ENCODE results near the gene TATDN3. TPM values are rescaled to one million over a fixed set of nuclear protein-coding genes. Genes with fewer than 3 reads are reported as not detected.

The TATDN3 gene
- total RNA-seq, 1 experiment from 2014 or later, result 12.4 TPM

DNA sequence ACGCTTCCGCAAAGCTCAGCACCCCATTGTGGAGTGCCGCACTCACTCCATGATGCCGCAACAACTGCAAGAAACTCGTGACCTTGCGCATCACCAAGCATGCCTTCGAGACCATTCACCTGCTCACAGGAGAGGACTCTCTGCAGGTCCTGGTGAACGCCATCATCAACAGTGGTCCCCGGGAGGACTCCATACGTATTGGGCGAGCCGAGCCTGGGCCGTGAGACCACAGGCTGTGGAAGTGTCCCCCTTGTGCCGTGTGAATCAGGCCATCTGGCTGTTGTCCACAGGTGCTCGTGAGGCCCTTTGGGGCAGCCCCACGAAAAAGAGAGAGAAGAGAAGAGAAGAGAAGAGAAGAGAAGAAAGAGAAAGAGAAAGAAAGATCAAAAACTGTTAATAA, 32.5 kb downstream of the TATDN3 start:
- peaks cover 24% of the 10 kb centered on the region for H3K9me3 Mint-ChIP-seq (ENCODE audit: unreplicated experiment)
- no peak for DNase-seq
- no peaks in the 10 kb centered on the region for H3K27me3 Mint-ChIP-seq (ENCODE audit: insufficient read depth, unreplicated experiment)
- peaks cover 21% of the 10 kb centered on the region for H3K4me1 Mint-ChIP-seq (ENCODE audit: low read depth, unreplicated experiment)
- POLR2A ChIA-PET, result no interaction called here
- intact Hi-C loops (cut with micrococcal nuclease; ENCODE audit: unreplicated experiment), result no loop called here
- H3K36me3 Mint-ChIP-seq (ENCODE audit: insufficient read depth, unreplicated experiment), result peaks cover 12% of the 10 kb centered on the region
- CTCF ChIA-PET, result no interaction called here
- Histone ChIP-seq H3K4me1 (peaks cover 30% of the 10 kb centered on the region), H3K9me3 (peaks cover 26% of the 10 kb centered on the region), H3K4me3 (ENCODE audit: low read depth, low read length) (no peak overlapping the region), H3K36me3 (ENCODE audit: control insufficient read depth, insufficient read depth, low read length) (no peaks in the 10 kb centered on the region), H3K27me3 (replicated peaks; ENCODE audit: control insufficient read depth, insufficient read depth, low read length) (no peaks in the 10 kb centered on the region)
- TF ChIP-seq, protein P1, sequence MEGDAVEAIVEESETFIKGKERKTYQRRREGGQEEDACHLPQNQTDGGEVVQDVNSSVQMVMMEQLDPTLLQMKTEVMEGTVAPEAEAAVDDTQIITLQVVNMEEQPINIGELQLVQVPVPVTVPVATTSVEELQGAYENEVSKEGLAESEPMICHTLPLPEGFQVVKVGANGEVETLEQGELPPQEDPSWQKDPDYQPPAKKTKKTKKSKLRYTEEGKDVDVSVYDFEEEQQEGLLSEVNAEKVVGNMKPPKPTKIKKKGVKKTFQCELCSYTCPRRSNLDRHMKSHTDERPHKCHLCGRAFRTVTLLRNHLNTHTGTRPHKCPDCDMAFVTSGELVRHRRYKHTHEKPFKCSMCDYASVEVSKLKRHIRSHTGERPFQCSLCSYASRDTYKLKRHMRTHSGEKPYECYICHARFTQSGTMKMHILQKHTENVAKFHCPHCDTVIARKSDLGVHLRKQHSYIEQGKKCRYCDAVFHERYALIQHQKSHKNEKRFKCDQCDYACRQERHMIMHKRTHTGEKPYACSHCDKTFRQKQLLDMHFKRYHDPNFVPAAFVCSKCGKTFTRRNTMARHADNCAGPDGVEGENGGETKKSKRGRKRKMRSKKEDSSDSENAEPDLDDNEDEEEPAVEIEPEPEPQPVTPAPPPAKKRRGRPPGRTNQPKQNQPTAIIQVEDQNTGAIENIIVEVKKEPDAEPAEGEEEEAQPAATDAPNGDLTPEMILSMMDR (IDR thresholded peaks at IDR 0.05; ENCODE audit: insufficient read depth in 1 of 2, low read depth in 1 of 2, low read length in 1 of 2, severe bottlenecking in 1 of 2, unreplicated experiment in 1 of 2), result no peak
- no peak overlapping the region for H3K4me3 Mint-ChIP-seq (ENCODE audit: unreplicated experiment)
- H3K27ac Mint-ChIP-seq (ENCODE audit: unreplicated experiment), result no peak overlapping the region
- BruUV-seq (replicated peaks), result no TSS peak

DNA sequence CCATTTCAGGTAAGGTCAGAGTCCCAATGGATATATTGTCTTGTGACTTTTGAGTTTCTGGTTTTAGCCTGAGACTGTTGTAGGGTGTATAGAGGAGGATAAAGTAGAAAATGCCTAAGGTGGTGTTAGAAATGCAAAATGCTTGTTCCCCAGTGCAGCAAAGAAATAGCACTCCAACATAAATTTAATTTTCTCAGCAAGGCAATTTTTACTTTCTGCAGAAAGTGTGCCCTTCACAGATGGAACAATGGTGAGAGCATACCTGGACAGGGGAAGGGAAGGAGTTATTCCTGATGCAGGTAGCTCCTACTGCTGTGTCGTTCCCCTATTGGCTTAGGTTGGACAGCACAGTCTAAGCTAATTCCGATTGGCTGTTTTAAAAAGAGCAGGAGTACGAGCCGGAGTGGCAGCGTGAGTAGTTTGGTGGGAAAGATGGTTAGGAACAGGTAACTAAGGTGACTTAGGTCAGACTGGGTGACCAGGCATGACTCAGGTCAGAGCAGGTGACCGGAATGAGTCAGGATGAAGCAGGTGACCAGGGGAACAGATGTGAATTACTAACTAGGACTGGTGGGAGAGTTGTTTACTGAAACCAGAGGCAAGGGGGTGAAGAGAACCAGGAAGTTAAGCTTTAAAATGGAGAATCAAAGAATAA, 34.2 kb downstream of the TATDN3 start:
- H3K27me3 ChIP-seq (replicated peaks; ENCODE audit: control insufficient read depth, insufficient read depth, low read length), result no peaks in the 10 kb centered on the region
- Mint-ChIP-seq H3K4me1 (ENCODE audit: low read depth, unreplicated experiment) (peaks cover 14% of the 10 kb centered on the region), H3K27me3 (ENCODE audit: insufficient read depth, unreplicated experiment) (no peaks in the 10 kb centered on the region), H3K27ac (ENCODE audit: unreplicated experiment) (peak overlapping the region; percentile 29), H3K4me3 (ENCODE audit: unreplicated experiment) (no peak overlapping the region), H3K9me3 (ENCODE audit: unreplicated experiment) (peaks cover 24% of the 10 kb centered on the region), H3K36me3 (ENCODE audit: insufficient read depth, unreplicated experiment) (peaks cover 12% of the 10 kb centered on the region)
- no peak overlapping the region for H3K4me3 ChIP-seq (ENCODE audit: low read depth, low read length)
- ChIA-PET CTCF (no interaction called here), POLR2A (no interaction called here)
- peaks cover 25% of the 10 kb centered on the region for H3K4me1 ChIP-seq
- intact Hi-C loops (cut with micrococcal nuclease; ENCODE audit: unreplicated experiment), result no loop called here
- TF ChIP-seq, protein P1 (IDR thresholded peaks at IDR 0.05; ENCODE audit: insufficient read depth in 1 of 2, low read depth in 1 of 2, low read length in 1 of 2, severe bottlenecking in 1 of 2, unreplicated experiment in 1 of 2), result no peak
- no peaks in the 10 kb centered on the region for H3K36me3 ChIP-seq (ENCODE audit: control insufficient read depth, insufficient read depth, low read length)
- no peak for DNase-seq
- BruUV-seq (replicated peaks), result no TSS peak
- peaks cover 26% of the 10 kb centered on the region for H3K9me3 ChIP-seq

DNA sequence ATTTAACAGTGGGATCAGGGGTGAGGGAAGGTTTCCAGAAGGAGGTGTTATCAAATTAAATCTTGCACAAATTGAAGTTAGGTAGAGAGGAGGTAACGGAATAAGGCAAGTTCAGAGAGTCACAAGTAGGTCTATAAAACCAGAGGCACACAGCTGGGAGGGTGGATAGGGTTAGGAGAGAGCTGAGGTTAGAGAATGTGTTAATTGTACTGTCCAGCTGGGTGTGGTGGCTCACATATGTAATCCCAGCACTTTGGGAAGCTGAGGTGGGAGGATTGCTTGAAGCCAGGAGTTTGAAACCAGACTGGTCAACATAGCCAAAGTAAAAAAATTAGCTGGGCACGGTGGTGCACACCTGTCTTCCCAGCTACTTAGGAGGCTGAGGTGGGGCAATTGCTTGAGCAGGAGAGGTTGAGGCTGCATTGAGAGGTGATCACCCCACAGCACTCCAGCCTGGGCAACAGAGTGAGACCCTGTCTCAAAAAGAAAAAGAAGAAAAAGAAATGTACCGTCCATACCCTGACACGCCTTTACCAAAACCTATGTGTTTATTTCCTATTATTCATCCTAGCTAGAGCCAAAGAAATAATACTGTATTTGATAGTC, 35.6 kb downstream of the TATDN3 start:
- intact Hi-C loops (cut with micrococcal nuclease; ENCODE audit: unreplicated experiment), result no loop called here
- Histone ChIP-seq H3K36me3 (ENCODE audit: control insufficient read depth, insufficient read depth, low read length) (no peaks in the 10 kb centered on the region), H3K4me3 (ENCODE audit: low read depth, low read length) (no peak overlapping the region), H3K4me1 (peaks cover 25% of the 10 kb centered on the region), H3K27me3 (replicated peaks; ENCODE audit: control insufficient read depth, insufficient read depth, low read length) (no peaks in the 10 kb centered on the region), H3K9me3 (peaks cover 26% of the 10 kb centered on the region)
- H3K4me3 Mint-ChIP-seq (ENCODE audit: unreplicated experiment), result peak overlapping the region; percentile 58
- peaks cover 24% of the 10 kb centered on the region for H3K9me3 Mint-ChIP-seq (ENCODE audit: unreplicated experiment)
- no TSS peak for BruUV-seq (replicated peaks)
- no peaks in the 10 kb centered on the region for H3K27me3 Mint-ChIP-seq (ENCODE audit: insufficient read depth, unreplicated experiment)
- DNase-seq, result no peak
- ChIA-PET CTCF (interaction anchor here (0.6 to 1.1 kb wide), 3 partner anchors 9 to 31 kb away, joined by 3 to 7 read pairs (median 4); partner anchors contain the start of gene FLVCR1), POLR2A (interaction anchor here (1.1 to 1.9 kb wide), 3 partner anchors 12 to 35 kb away, joined by 4 to 22 read pairs (median 10); partner anchors contain the start of genes FLVCR1, NSL1 and TATDN3)
- H3K36me3 Mint-ChIP-seq (ENCODE audit: insufficient read depth, unreplicated experiment), result peaks cover 12% of the 10 kb centered on the region
- H3K4me1 Mint-ChIP-seq (ENCODE audit: low read depth, unreplicated experiment), result peaks cover 15% of the 10 kb centered on the region
- H3K27ac Mint-ChIP-seq (ENCODE audit: unreplicated experiment), result peak overlapping the region; percentile 79
- TF ChIP-seq, protein P1 (IDR thresholded peaks at IDR 0.05; ENCODE audit: insufficient read depth in 1 of 2, low read depth in 1 of 2, low read length in 1 of 2, severe bottlenecking in 1 of 2, unreplicated experiment in 1 of 2), result no peak
